NCI-H1048 (cell line): Measurements from ENCODE around the gene VIT.
"Not testable (repeated sequence)": the region's sequence is repeated elsewhere in the genome, so short reads cannot be mapped to it uniquely, and the experiment has no call there.

Experiments used
- DNase-seq: peaks from one replicate; lab custom pipeline; 2025; lab: John Stamatoyannopoulos, UW

Gene VIT

GRCh38 chr2:36808386-36809068 is 112.0 kb downstream of the VIT start:
- no peak for DNase-seq

GRCh38 chr2:36809069-36809445 is 112.5 kb downstream of the VIT start:
- DNase-seq: no peak

GRCh38 chr2:36811071-36811470 is 114.6 kb downstream of the VIT start:
- no peak for DNase-seq

- DNase-seq: no peak
Observed at GRCh38 chr2:36812196-36812595, 115.7 kb downstream of the VIT start.

- no peak for DNase-seq
Observed at GRCh38 chr2:36818542-36818941, 122.0 kb downstream of the VIT start.

GRCh38 chr2:36819095-36819711 is 122.7 kb downstream of the VIT start:
- DNase-seq: no peak

GRCh38 chr2:36820942-36821605 is 124.6 kb downstream of the VIT start:
- DNase-seq: no peak

- no peak for DNase-seq
Observed at GRCh38 chr2:36823862-36824261, 127.4 kb downstream of the VIT start.

GRCh38 chr2:36824273-36824672 is 127.8 kb downstream of the VIT start:
- no peak for DNase-seq

- not testable (repeated sequence) for DNase-seq
Observed at GRCh38 chr2:36824683-36825082, 128.2 kb downstream of the VIT start.

- DNase-seq: no peak
Observed at GRCh38 chr2:36831185-36831584, 134.7 kb downstream of the VIT start.

- no peak for DNase-seq
Observed at GRCh38 chr2:36834203-36834602, 137.7 kb downstream of the VIT start.

GRCh38 chr2:36834731-36835524 is 138.4 kb downstream of the VIT start:
- DNase-seq: no peak

GRCh38 chr2:36839976-36840617 is 143.6 kb downstream of the VIT start:
- DNase-seq: no peak

GRCh38 chr2:36843838-36844237 is 147.3 kb downstream of the VIT start:
- DNase-seq: no peak

- no peak for DNase-seq
Observed at GRCh38 chr2:36849265-36849664, 152.8 kb downstream of the VIT start.

- DNase-seq: no peak
Observed at GRCh38 chr2:36854241-36854640, 157.7 kb downstream of the VIT start.

- DNase-seq: no peak
Observed at GRCh38 chr2:36855429-36855828, 158.9 kb downstream of the VIT start.

GRCh38 chr2:36857713-36858112 is 161.2 kb downstream of the VIT start:
- DNase-seq: no peak

- DNase-seq: no peak
Observed at GRCh38 chr2:36858551-36859365, 162.3 kb downstream of the VIT start.

GRCh38 chr2:36859366-36859792 is 162.9 kb downstream of the VIT start:
- no peak for DNase-seq
